GM19240 (cell line): ENCODE data around the gene FDPS.

Experiments
- DNase-seq: peaks from one replicate; pipeline ENCODE4 v3.0.0; 2011; ENCODE audit warnings: low spot score; ENCODE audit not compliant: insufficient read length

Gene FDPS

DNA sequence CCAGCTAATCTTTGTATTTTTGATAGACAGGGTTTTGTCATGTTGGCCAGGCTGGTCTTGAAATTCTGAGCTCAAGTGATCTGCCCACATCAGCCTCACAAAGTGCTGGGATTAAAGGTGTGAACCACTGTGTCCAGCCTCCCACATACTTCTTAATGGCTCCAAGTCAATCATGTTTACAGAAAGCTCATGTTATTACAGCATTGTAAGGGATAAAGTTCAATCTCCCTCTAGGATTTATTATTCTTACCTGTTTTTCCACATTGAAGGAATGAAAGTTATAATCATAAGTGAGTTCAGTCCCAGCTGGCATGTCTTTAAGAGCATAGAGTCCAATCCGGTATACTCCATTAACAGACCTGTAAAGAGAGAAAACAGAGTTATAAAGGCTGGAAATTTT lies 51.4 kb downstream of the FDPS start:
- no peak for DNase-seq
